ENCODE results near the gene IL4R.

DNA sequence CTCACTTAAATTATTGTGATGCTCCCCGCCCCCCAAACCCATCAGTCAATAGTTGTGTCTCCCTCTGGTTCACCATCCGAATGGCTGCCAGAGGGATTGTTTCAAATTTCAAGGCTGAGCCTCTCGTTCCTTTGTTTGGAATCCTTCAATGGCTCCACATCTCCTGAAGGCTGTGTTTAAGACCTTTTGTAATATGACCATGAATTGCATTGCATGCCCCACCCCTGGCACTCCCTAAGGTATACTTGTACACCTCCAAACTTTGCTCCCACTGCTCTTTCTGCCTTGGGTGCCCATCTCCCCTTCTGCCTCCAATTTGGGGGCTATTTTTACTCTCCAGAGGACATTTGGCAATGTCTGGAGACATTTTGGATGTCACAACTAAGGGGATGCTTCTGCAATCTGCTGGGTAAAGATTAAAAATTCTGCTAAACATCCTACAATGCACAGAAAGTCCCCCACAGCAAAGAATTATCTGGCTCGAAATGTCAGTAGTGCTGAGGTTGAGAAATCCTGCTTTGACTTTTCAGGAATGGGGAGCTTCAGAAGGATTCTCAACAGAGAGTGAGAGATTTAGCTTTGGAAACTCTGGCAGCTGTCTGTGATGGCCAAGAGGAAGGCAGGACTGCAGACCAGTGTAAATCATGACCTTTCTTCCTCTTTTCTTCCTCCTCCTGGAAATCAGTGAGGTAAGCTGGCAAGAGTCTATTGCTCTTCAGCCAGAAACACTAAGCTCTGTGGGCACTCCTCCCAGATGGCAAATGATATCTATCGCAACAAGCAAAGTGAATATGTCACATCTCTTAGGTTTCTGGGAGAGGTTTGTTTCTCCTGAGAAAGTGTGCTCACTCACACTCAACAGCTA lies 8.7 kb upstream of the IL4R start:
- TF ChIP-seq CTCF (IDR thresholded peaks at IDR 0.05; ENCODE audit: low read depth, low read length) (no peak), POLR2A (IDR thresholded peaks at IDR 0.05; ENCODE audit: extremely low read depth, insufficient read length) (no peak), MYC (IDR thresholded peaks at IDR 0.05; ENCODE audit: low read depth, low read length) (no peak)
